ENCODE results near the gene MALAT1.

Gene MALAT1

DNA sequence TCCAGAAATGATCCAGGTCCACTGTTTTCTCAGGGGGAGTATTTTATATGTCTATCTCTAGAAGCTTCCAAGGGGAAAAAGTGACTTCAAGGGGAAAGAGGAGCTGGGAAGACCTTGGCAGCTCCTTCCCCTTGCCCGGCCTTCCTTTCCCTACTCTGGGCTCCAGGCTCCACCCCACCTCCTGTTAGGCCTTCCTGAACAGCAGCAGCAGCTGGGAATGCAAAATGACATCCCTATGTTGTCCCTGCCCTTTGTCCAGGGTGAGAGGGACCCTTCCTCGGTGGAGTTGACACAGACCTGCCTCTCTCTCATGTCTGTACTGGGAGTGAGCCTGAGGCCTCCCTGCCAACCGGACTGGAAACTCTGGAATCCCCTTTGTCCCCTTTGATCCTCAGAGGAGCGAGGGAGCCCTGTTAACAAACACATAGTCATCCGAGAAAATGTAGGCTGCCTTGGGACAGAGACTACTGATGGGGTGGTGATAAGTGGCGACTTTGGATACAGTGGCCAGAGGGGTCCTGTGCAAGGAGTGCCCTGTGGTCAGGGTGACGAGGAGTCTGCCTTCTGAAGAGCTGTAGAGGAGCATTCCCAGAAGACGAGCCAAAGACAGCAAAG, 9.0 kb upstream of the MALAT1 start:
- no peak overlapping the region for H3K4me3 Mint-ChIP-seq
- no peaks in the 10 kb centered on the region for H3K9me3 Mint-ChIP-seq (ENCODE audit: low read depth)
- H3K27me3 Mint-ChIP-seq: no peaks in the 10 kb centered on the region
- H3K36me3 Mint-ChIP-seq: no peaks in the 10 kb centered on the region
- no peak overlapping the region for H3K27ac Mint-ChIP-seq
- peaks cover 35% of the 10 kb centered on the region for H3K4me1 Mint-ChIP-seq (ENCODE audit: low read depth)

DNA sequence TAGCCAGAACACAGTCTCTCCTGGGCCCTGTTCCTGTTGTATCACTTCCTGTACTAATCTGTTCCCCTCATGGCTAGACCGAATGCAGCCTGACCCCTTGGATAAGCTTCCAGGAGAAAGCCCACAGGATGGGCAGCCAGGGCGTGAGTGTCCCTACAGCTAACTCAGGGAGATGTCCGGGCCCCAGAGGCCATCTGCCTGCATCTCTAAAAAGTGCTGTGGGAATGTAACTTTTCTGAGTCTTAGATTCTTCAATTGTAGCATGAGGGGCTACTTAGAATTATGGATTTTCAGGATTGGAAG, 7.7 kb upstream of the MALAT1 start:
- peaks cover 40% of the 10 kb centered on the region for H3K4me1 Mint-ChIP-seq (ENCODE audit: low read depth)
- H3K9me3 Mint-ChIP-seq (ENCODE audit: low read depth): no peaks in the 10 kb centered on the region
- no peaks in the 10 kb centered on the region for H3K27me3 Mint-ChIP-seq
- no peak overlapping the region for H3K27ac Mint-ChIP-seq
- no peak overlapping the region for H3K4me3 Mint-ChIP-seq
- no peaks in the 10 kb centered on the region for H3K36me3 Mint-ChIP-seq

DNA sequence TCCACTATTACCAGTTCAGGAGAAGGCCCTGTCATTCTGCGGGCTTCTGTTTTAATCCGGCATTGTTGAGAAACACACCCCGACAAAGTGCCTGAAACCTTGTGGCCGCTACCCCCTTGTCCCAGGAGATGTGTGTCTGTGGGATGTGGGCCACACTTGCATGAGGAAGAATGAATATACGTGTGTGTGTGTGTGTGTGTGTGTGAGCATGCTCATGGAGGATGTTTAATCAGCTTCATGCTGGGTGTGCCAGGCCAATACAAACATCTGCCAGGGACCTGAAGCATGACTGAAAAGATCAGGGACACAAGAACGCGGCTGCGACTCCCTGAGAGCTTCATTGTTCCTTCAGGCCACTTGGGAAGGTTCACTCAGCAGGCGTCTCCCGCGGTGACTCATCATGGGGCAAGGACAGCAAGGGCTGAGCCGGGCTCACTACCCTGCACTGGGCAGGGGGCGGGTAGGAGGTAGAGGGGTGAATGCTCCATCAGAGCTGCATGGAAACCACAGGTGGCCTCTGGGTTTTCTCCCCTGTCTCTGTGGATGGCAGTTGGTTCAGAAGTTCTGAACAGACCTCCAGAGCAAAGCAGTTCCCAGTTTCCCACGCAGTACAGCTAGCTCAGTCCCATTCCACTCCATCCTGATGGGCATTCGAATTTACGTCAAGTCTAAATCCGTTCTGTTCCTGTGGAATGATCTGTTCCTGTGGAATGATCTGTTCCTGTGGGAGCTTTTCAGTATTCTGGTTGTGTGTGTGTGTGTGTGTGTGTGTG, 7.0 kb upstream of the MALAT1 start:
- no peaks in the 10 kb centered on the region for H3K36me3 Mint-ChIP-seq
- H3K27ac Mint-ChIP-seq: no peak overlapping the region
- no peaks in the 10 kb centered on the region for H3K9me3 Mint-ChIP-seq (ENCODE audit: low read depth)
- peaks cover 46% of the 10 kb centered on the region for H3K4me1 Mint-ChIP-seq (ENCODE audit: low read depth)
- H3K27me3 Mint-ChIP-seq: no peaks in the 10 kb centered on the region
- H3K4me3 Mint-ChIP-seq: no peak overlapping the region

DNA sequence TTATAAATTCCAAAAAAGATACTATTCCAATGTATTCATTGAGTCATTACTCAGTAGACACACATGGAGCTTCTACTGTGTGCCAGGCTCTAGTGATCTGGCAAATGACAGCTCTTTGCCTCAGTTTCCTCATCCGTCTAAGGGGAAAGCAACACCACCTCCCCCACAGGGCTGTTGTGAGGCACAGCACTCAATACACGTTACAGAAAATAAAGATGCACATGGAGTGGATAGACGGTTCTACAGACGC, 6.5 kb upstream of the MALAT1 start:
- no peak overlapping the region for H3K4me3 Mint-ChIP-seq
- H3K27ac Mint-ChIP-seq: peak overlapping the region; percentile 34
- H3K4me1 Mint-ChIP-seq (ENCODE audit: low read depth): peaks cover 48% of the 10 kb centered on the region
- H3K36me3 Mint-ChIP-seq: no peaks in the 10 kb centered on the region
- no peaks in the 10 kb centered on the region for H3K9me3 Mint-ChIP-seq (ENCODE audit: low read depth)
- H3K27me3 Mint-ChIP-seq: no peaks in the 10 kb centered on the region

DNA sequence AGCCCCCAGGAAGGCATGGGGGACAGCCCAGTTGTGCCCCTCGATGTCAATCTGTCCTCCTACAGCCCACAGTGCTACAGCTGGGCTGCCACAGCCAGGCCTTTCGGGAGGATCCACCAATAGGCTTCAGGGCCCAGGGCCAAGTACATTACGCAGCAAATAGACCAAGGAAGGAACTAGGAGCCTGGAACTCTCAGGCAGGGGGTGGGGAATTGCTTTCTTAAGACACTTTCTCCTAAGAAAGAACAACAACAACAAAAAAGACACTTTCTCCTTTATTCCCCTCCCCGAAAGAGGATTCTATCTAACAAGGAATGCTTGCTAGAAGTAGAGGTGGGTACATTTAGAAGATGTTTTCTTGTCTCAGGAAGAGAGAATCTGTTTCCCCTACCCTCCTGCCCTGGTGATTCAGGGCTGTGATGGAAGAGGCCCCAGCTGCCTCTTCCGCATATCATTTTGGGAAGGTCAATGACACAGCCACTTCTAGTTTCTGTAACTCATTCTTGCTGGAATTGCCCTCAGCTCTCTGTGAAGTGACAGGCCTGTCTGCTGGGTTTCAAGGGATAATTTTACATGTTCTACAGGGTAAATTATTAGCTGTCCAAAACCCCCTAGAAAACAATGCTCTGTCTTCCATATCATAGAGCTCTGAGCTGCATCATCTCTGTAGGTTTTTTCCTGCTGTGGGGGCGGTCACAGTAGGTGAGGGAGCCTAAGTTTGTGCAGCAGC, 6.0 kb upstream of the MALAT1 start:
- no peaks in the 10 kb centered on the region for H3K9me3 Mint-ChIP-seq (ENCODE audit: low read depth)
- no peaks in the 10 kb centered on the region for H3K27me3 Mint-ChIP-seq
- H3K4me1 Mint-ChIP-seq (ENCODE audit: low read depth): peaks cover 45% of the 10 kb centered on the region
- H3K4me3 Mint-ChIP-seq: peak overlapping the region; percentile 66
- H3K27ac Mint-ChIP-seq: peak overlapping the region; percentile 91
- no peaks in the 10 kb centered on the region for H3K36me3 Mint-ChIP-seq

DNA sequence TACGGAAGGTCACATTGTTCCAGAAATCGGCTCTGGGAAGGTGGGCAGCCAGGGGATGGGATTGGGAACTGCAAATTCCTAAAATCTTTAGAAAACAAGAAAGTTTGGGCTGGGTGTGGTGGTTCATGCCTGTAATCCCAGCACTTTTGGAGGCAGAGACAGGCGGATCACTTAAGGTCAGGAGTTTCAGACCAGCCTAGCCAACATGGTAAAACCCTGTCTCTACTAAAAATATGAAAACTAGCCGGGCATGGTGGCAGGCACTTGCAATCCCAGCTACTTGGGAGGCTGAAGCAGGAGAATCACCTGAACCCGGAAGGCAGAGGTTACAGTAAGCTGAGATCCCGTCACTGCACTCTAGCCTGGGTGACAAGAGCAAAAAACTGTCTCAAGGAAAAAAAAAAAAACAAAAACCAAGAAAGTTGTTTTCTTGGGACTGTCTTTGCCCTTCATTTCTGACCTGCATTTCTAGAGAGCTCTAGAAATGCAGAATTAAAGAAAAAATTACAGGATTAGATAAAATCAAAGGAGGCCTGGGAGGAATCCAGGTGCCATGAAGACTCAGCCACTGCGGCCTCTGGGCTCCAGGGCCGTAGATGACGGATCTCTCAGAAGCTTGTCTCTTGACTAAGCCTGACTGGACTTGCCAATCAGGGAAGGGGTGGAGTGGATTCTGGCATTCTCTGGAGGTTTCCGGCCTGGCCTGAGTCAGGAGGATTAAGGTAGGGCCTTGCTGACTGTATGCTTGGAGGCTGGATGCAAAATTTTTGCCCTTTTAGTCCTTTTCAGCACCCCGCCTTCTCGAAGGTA, 5.3 kb upstream of the MALAT1 start:
- Mint-ChIP-seq H3K9me3 (ENCODE audit: low read depth) (no peaks in the 10 kb centered on the region), H3K27ac (peak overlapping the region; percentile 91), H3K27me3 (no peaks in the 10 kb centered on the region), H3K4me3 (peak overlapping the region; percentile 66), H3K36me3 (no peaks in the 10 kb centered on the region), H3K4me1 (ENCODE audit: low read depth) (peaks cover 42% of the 10 kb centered on the region)

DNA sequence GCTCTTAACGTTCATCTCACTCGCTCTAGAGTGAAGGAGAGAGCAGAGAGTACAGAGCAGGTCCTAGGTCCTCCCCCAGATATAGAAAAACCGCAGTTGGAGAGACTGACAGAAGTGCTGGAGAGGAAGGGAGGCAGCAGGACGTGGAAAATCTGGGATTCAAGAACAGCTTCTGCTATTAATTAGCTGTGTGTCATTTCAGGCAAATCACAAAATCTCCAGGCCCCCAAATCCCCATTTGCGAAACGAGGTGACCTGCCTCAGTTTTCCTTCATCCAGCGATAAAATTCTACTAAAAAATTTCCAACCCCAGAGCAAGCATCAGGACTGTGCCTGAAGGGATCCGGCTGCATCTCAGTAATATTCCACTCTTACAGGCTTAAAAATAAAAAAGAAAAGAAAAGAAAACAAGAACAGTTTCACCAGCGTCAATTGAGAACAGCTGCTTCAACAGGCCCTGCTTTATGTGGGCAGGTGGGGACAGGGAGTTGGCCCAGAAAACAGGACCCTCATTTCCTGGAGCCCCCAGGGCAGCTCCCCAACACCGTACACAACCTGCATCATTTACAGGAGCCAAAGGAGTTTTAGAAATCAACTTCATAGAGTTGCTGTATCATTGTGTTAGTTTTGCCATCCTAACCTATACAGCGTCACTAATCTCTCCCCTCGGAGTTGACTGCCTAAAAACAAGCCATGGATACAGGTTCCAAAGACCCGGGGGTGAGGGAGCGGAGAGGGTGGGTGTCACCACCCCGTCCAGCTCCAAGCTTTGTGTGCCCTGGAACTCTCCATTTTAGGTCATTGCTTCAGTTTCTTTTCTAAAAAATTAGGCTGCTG, 2.3 kb upstream of the MALAT1 start:
- Mint-ChIP-seq H3K9me3 (ENCODE audit: low read depth) (no peaks in the 10 kb centered on the region), H3K27me3 (no peaks in the 10 kb centered on the region), H3K27ac (no peak overlapping the region), H3K4me3 (no peak overlapping the region), H3K4me1 (ENCODE audit: low read depth) (peaks cover 40% of the 10 kb centered on the region), H3K36me3 (peaks cover 8% of the 10 kb centered on the region)

DNA sequence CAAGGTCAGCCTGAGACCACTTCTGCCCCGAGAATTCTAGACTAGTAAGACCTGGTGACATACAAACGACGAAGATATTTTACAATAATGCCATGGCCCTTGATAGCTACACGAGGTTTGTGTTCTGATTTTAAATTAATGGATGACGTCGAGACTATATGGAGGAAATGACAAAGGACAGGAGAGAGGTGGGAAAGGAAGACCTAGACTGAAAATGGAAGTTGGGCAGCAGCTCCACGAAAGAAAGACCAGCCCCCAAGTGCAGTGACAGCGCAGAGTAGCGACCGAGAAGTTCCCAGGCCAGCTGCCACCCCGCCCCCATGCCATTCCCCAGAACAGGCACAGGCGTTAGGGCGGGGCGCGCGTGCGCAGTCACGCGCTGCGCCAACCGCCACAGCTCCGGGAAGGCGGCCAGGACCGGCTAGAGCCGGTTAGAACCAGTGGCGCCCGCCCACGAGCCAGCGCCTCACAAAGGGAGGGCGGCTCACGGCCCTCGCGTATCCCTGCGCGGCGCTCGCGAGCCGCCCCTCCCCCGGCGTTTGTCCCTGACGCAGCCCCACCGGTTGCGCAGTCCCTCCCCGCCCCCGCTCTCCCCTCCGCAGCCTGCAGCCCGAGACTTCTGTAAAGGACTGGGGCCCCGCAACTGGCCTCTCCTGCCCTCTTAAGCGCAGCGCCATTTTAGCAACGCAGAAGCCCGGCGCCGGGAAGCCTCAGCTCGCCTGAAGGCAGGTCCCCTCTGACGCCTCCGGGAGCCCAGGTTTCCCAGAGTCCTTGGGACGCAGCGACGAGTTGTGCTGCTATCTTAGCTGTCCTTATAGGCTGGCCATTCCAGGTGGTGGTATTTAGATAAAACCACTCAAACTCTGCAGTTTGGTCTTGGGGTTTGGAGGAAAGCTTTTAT, 1.5 kb upstream of the MALAT1 start:
- H3K27me3 Mint-ChIP-seq: no peaks in the 10 kb centered on the region
- H3K27ac Mint-ChIP-seq: no peak overlapping the region
- no peak overlapping the region for H3K4me3 Mint-ChIP-seq
- H3K4me1 Mint-ChIP-seq (ENCODE audit: low read depth): peaks cover 37% of the 10 kb centered on the region
- peaks cover 13% of the 10 kb centered on the region for H3K36me3 Mint-ChIP-seq
- no peaks in the 10 kb centered on the region for H3K9me3 Mint-ChIP-seq (ENCODE audit: low read depth)

DNA sequence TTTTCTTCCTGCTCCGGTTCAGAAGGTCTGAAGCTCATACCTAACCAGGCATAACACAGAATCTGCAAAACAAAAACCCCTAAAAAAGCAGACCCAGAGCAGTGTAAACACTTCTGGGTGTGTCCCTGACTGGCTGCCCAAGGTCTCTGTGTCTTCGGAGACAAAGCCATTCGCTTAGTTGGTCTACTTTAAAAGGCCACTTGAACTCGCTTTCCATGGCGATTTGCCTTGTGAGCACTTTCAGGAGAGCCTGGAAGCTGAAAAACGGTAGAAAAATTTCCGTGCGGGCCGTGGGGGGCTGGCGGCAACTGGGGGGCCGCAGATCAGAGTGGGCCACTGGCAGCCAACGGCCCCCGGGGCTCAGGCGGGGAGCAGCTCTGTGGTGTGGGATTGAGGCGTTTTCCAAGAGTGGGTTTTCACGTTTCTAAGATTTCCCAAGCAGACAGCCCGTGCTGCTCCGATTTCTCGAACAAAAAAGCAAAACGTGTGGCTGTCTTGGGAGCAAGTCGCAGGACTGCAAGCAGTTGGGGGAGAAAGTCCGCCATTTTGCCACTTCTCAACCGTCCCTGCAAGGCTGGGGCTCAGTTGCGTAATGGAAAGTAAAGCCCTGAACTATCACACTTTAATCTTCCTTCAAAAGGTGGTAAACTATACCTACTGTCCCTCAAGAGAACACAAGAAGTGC, 661 bp upstream of the MALAT1 start:
- Mint-ChIP-seq H3K27me3 (no peaks in the 10 kb centered on the region), H3K9me3 (ENCODE audit: low read depth) (no peaks in the 10 kb centered on the region), H3K4me3 (no peak overlapping the region), H3K4me1 (ENCODE audit: low read depth) (peaks cover 32% of the 10 kb centered on the region), H3K36me3 (peaks cover 18% of the 10 kb centered on the region), H3K27ac (no peak overlapping the region)

DNA sequence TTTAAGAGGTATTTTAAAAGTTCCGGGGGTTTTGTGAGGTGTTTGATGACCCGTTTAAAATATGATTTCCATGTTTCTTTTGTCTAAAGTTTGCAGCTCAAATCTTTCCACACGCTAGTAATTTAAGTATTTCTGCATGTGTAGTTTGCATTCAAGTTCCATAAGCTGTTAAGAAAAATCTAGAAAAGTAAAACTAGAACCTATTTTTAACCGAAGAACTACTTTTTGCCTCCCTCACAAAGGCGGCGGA, 193 bp upstream of the MALAT1 start:
- H3K4me1 Mint-ChIP-seq (ENCODE audit: low read depth): peaks cover 32% of the 10 kb centered on the region
- no peaks in the 10 kb centered on the region for H3K9me3 Mint-ChIP-seq (ENCODE audit: low read depth)
- H3K27ac Mint-ChIP-seq: no peak overlapping the region
- peaks cover 20% of the 10 kb centered on the region for H3K36me3 Mint-ChIP-seq
- H3K27me3 Mint-ChIP-seq: no peaks in the 10 kb centered on the region
- H3K4me3 Mint-ChIP-seq: no peak overlapping the region

DNA sequence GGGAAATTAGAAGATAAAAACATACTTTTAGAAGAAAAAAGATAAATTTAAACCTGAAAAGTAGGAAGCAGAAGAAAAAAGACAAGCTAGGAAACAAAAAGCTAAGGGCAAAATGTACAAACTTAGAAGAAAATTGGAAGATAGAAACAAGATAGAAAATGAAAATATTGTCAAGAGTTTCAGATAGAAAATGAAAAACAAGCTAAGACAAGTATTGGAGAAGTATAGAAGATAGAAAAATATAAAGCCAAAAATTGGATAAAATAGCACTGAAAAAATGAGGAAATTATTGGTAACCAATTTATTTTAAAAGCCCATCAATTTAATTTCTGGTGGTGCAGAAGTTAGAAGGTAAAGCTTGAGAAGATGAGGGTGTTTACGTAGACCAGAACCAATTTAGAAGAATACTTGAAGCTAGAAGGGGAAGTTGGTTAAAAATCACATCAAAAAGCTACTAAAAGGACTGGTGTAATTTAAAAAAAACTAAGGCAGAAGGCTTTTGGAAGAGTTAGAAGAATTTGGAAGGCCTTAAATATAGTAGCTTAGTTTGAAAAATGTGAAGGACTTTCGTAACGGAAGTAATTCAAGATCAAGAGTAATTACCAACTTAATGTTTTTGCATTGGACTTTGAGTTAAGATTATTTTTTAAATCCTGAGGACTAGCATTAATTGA, 1.0 kb downstream of the MALAT1 start:
- Mint-ChIP-seq H3K27me3 (no peaks in the 10 kb centered on the region), H3K4me1 (ENCODE audit: low read depth) (peaks cover 38% of the 10 kb centered on the region), H3K4me3 (no peak overlapping the region), H3K9me3 (ENCODE audit: low read depth) (no peaks in the 10 kb centered on the region), H3K36me3 (peaks cover 30% of the 10 kb centered on the region), H3K27ac (no peak overlapping the region)

DNA sequence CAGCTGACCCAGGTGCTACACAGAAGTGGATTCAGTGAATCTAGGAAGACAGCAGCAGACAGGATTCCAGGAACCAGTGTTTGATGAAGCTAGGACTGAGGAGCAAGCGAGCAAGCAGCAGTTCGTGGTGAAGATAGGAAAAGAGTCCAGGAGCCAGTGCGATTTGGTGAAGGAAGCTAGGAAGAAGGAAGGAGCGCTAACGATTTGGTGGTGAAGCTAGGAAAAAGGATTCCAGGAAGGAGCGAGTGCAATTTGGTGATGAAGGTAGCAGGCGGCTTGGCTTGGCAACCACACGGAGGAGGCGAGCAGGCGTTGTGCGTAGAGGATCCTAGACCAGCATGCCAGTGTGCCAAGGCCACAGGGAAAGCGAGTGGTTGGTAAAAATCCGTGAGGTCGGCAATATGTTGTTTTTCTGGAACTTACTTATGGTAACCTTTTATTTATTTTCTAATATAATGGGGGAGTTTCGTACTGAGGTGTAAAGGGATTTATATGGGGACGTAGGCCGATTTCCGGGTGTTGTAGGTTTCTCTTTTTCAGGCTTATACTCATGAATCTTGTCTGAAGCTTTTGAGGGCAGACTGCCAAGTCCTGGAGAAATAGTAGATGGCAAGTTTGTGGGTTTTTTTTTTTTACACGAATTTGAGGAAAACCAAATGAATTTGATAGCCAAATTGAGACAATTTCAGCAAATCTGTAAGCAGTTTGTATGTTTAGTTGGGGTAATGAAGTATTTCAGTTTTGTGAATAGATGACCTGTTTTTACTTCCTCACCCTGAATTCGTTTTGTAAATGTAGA, 1.7 kb downstream of the MALAT1 start:
- H3K27me3 Mint-ChIP-seq: no peaks in the 10 kb centered on the region
- H3K9me3 Mint-ChIP-seq (ENCODE audit: low read depth): no peaks in the 10 kb centered on the region
- peaks cover 43% of the 10 kb centered on the region for H3K4me1 Mint-ChIP-seq (ENCODE audit: low read depth)
- H3K27ac Mint-ChIP-seq: no peak overlapping the region
- peaks cover 35% of the 10 kb centered on the region for H3K36me3 Mint-ChIP-seq
- no peak overlapping the region for H3K4me3 Mint-ChIP-seq

DNA sequence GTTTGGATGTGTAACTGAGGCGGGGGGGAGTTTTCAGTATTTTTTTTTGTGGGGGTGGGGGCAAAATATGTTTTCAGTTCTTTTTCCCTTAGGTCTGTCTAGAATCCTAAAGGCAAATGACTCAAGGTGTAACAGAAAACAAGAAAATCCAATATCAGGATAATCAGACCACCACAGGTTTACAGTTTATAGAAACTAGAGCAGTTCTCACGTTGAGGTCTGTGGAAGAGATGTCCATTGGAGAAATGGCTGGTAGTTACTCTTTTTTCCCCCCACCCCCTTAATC, 2.3 kb downstream of the MALAT1 start:
- H3K36me3 Mint-ChIP-seq: peaks cover 40% of the 10 kb centered on the region
- no peaks in the 10 kb centered on the region for H3K9me3 Mint-ChIP-seq (ENCODE audit: low read depth)
- no peaks in the 10 kb centered on the region for H3K27me3 Mint-ChIP-seq
- no peak overlapping the region for H3K4me3 Mint-ChIP-seq
- peaks cover 43% of the 10 kb centered on the region for H3K4me1 Mint-ChIP-seq (ENCODE audit: low read depth)
- H3K27ac Mint-ChIP-seq: no peak overlapping the region
